ENCODE data around the gene ASB3.

ASB3 gene

GRCh38 chr2:53785366-53785765 is 1.4 kb downstream of the ASB3 start:
- no peaks in the 10 kb centered on the region for H3K27me3 ChIP-seq (ENCODE audit: control insufficient read depth in 1 of 2, insufficient read depth in 2 of 2, low read length in 2 of 2)
- H3K27ac ChIP-seq (ENCODE audit: low read length): no peak overlapping the region
- H3K4me1 ChIP-seq (ENCODE audit: control insufficient read depth, insufficient read depth, low read length): peaks cover 25% of the 10 kb centered on the region
- peaks cover 0 to 1% of the 10 kb centered on the region in 2 donors for H3K36me3 ChIP-seq (ENCODE audit: control insufficient read depth in 2 of 2, insufficient read depth in 2 of 2, low read length in 2 of 2)
- H3K4me3 ChIP-seq (ENCODE audit: low read length in 2 of 2): peak overlapping the region; percentile 99
- peak overlapping the region in 1 of 2 donors; percentile 6 for H3K9ac ChIP-seq (ENCODE audit: low read length in 2 of 2)
- H3K9me3 ChIP-seq (ENCODE audit: control insufficient read depth in 2 of 2, low read length in 2 of 2): no peaks in the 10 kb centered on the region

DNA sequence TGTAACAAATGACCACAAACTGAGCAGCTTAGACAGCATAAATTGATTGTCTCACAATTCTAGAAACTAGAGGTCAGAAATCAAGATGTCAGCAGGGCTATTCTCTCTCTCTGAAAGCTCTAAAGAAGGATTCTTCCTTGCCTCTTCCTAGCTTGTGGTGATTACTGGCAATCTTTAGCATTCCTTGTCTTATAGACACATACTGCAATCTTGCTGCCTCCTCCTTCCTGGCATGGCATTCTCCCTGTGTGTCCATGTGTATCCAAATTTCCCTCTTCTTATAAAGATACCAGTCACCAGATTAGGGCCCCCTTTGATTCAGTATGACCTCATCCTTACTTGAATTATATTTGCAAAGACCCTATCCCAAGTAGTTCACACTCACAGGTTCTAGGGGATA is 2.3 kb downstream of the ASB3 start:
- Histone ChIP-seq H3K9ac (ENCODE audit: low read length in 2 of 2) (no peak overlapping the region), H3K27me3 (ENCODE audit: control insufficient read depth in 1 of 2, insufficient read depth in 2 of 2, low read length in 2 of 2) (no peaks in the 10 kb centered on the region), H3K27ac (ENCODE audit: low read length) (no peak overlapping the region), H3K4me3 (ENCODE audit: low read length in 2 of 2) (no peak overlapping the region), H3K9me3 (ENCODE audit: control insufficient read depth in 2 of 2, low read length in 2 of 2) (no peaks in the 10 kb centered on the region), H3K36me3 (ENCODE audit: control insufficient read depth in 2 of 2, insufficient read depth in 2 of 2, low read length in 2 of 2) (peaks cover 0 to 4% of the 10 kb centered on the region in 2 donors), H3K4me1 (ENCODE audit: control insufficient read depth, insufficient read depth, low read length) (peaks cover 25% of the 10 kb centered on the region)

DNA sequence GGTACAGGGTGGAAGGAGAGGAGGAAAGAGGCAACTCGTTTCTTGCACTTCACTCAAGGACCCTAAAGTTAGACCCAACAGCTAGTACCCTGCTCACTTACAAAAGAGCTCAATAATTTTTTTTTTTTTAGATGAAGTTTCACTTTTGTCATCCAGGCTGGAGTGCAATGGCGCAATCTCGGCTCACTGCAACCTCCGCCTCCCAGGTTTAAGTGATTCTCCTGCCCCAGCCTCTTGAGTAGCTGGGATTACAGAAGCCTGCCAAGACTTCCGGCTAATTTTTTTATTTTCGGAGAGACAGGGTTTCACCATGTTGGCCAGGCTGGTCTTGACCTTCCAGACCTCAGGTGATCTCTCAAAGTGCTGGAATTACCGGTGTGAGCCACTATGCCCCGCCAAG is 4.1 kb downstream of the ASB3 start:
- Histone ChIP-seq H3K4me3 (ENCODE audit: low read length in 2 of 2) (no peak overlapping the region), H3K4me1 (ENCODE audit: control insufficient read depth, insufficient read depth, low read length) (peaks cover 17% of the 10 kb centered on the region), H3K9ac (ENCODE audit: low read length in 2 of 2) (no peak overlapping the region), H3K27ac (ENCODE audit: low read length) (no peak overlapping the region), H3K36me3 (ENCODE audit: control insufficient read depth in 2 of 2, insufficient read depth in 2 of 2, low read length in 2 of 2) (peaks cover 0 to 4% of the 10 kb centered on the region in 2 donors), H3K27me3 (ENCODE audit: control insufficient read depth in 1 of 2, insufficient read depth in 2 of 2, low read length in 2 of 2) (no peaks in the 10 kb centered on the region), H3K9me3 (ENCODE audit: control insufficient read depth in 2 of 2, low read length in 2 of 2) (no peaks in the 10 kb centered on the region)

- H3K4me3 ChIP-seq (ENCODE audit: low read length in 2 of 2): no peak overlapping the region
- H3K9me3 ChIP-seq (ENCODE audit: control insufficient read depth in 2 of 2, low read length in 2 of 2): no peaks in the 10 kb centered on the region
- peaks cover 0 to 4% of the 10 kb centered on the region in 2 donors for H3K36me3 ChIP-seq (ENCODE audit: control insufficient read depth in 2 of 2, insufficient read depth in 2 of 2, low read length in 2 of 2)
- peaks cover 6% of the 10 kb centered on the region for H3K4me1 ChIP-seq (ENCODE audit: control insufficient read depth, insufficient read depth, low read length)
- H3K27ac ChIP-seq (ENCODE audit: low read length): no peak overlapping the region
- H3K27me3 ChIP-seq (ENCODE audit: control insufficient read depth in 1 of 2, insufficient read depth in 2 of 2, low read length in 2 of 2): no peaks in the 10 kb centered on the region
- H3K9ac ChIP-seq (ENCODE audit: low read length in 2 of 2): no peak overlapping the region
These were observed 6.7 kb downstream of the ASB3 start for GRCh38 chr2:53780056-53780455.

DNA sequence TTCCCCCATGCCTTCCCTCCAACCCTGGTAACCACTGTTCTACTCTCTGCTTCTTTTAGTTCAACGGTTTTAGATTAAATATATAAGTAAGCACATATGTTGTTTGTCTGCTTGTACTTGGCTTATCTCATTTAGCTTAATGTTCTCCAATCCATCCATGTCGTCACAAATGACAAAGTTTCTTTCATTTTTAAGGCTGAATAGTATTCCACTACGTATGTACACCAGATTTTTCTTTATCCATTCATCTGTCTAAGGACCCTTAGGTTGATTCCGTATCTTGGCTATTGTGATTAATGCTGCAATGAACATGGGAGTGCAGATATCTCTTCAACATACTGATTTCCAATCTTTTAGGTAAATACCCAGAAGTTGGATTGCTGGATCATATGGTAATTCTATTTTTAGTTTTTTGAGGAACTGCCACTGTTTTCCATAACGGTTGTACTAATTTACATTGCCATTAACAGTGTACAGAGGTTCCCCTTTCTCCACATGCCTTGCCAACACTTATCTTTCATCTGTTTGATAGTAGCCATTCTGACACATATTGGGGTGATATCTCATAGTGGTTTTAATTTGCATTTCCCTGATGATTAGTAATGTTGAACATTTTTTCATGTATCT is 8.1 kb downstream of the ASB3 start:
- Histone ChIP-seq H3K36me3 (ENCODE audit: control insufficient read depth in 2 of 2, insufficient read depth in 2 of 2, low read length in 2 of 2) (peaks cover 0 to 4% of the 10 kb centered on the region in 2 donors), H3K4me1 (ENCODE audit: control insufficient read depth, insufficient read depth, low read length) (peaks cover 3% of the 10 kb centered on the region), H3K27ac (ENCODE audit: low read length) (no peak overlapping the region), H3K4me3 (ENCODE audit: low read length in 2 of 2) (no peak overlapping the region), H3K9me3 (ENCODE audit: control insufficient read depth in 2 of 2, low read length in 2 of 2) (no peaks in the 10 kb centered on the region), H3K9ac (ENCODE audit: low read length in 2 of 2) (no peak overlapping the region), H3K27me3 (ENCODE audit: control insufficient read depth in 1 of 2, insufficient read depth in 2 of 2, low read length in 2 of 2) (no peaks in the 10 kb centered on the region)

GRCh38 chr2:53777134-53777533 is 9.6 kb downstream of the ASB3 start:
- H3K9ac ChIP-seq (ENCODE audit: low read length in 2 of 2): no peak overlapping the region
- H3K9me3 ChIP-seq (ENCODE audit: control insufficient read depth in 2 of 2, low read length in 2 of 2): no peaks in the 10 kb centered on the region
- H3K27ac ChIP-seq (ENCODE audit: low read length): no peak overlapping the region
- peaks cover 0 to 4% of the 10 kb centered on the region in 2 donors for H3K36me3 ChIP-seq (ENCODE audit: control insufficient read depth in 2 of 2, insufficient read depth in 2 of 2, low read length in 2 of 2)
- no peak overlapping the region for H3K4me3 ChIP-seq (ENCODE audit: low read length in 2 of 2)
- no peaks in the 10 kb centered on the region for H3K27me3 ChIP-seq (ENCODE audit: control insufficient read depth in 1 of 2, insufficient read depth in 2 of 2, low read length in 2 of 2)
- H3K4me1 ChIP-seq (ENCODE audit: control insufficient read depth, insufficient read depth, low read length): peaks cover 3% of the 10 kb centered on the region

GRCh38 chr2:53770264-53770663 is 16.5 kb downstream of the ASB3 start:
- Histone ChIP-seq H3K9me3 (ENCODE audit: control insufficient read depth in 2 of 2, low read length in 2 of 2) (no peaks in the 10 kb centered on the region), H3K27me3 (ENCODE audit: control insufficient read depth in 1 of 2, insufficient read depth in 2 of 2, low read length in 2 of 2) (no peaks in the 10 kb centered on the region), H3K4me3 (ENCODE audit: low read length in 2 of 2) (no peak overlapping the region), H3K9ac (ENCODE audit: low read length in 2 of 2) (no peak overlapping the region), H3K27ac (ENCODE audit: low read length) (no peak overlapping the region), H3K36me3 (ENCODE audit: control insufficient read depth in 2 of 2, insufficient read depth in 2 of 2, low read length in 2 of 2) (no peaks in the 10 kb centered on the region), H3K4me1 (ENCODE audit: control insufficient read depth, insufficient read depth, low read length) (peaks cover 5% of the 10 kb centered on the region)

GRCh38 chr2:53769318-53769945 is 17.3 kb downstream of the ASB3 start:
- no peaks in the 10 kb centered on the region for H3K27me3 ChIP-seq (ENCODE audit: control insufficient read depth in 1 of 2, insufficient read depth in 2 of 2, low read length in 2 of 2)
- peaks cover 5% of the 10 kb centered on the region for H3K4me1 ChIP-seq (ENCODE audit: control insufficient read depth, insufficient read depth, low read length)
- H3K9me3 ChIP-seq (ENCODE audit: control insufficient read depth in 2 of 2, low read length in 2 of 2): no peaks in the 10 kb centered on the region
- H3K4me3 ChIP-seq (ENCODE audit: low read length in 2 of 2): no peak overlapping the region
- peaks cover 0 to 2% of the 10 kb centered on the region in 2 donors for H3K36me3 ChIP-seq (ENCODE audit: control insufficient read depth in 2 of 2, insufficient read depth in 2 of 2, low read length in 2 of 2)
- H3K9ac ChIP-seq (ENCODE audit: low read length in 2 of 2): no peak overlapping the region
- no peak overlapping the region for H3K27ac ChIP-seq (ENCODE audit: low read length)

GRCh38 chr2:53768242-53768542 is 18.6 kb downstream of the ASB3 start:
- peak overlapping the region; percentile 72 for H3K27ac ChIP-seq (ENCODE audit: low read length)
- H3K36me3 ChIP-seq (ENCODE audit: control insufficient read depth in 2 of 2, insufficient read depth in 2 of 2, low read length in 2 of 2): peaks cover 0 to 3% of the 10 kb centered on the region in 2 donors
- H3K4me3 ChIP-seq (ENCODE audit: low read length in 2 of 2): peak overlapping the region; percentile 91 to 98
- H3K4me1 ChIP-seq (ENCODE audit: control insufficient read depth, insufficient read depth, low read length): peaks cover 5% of the 10 kb centered on the region
- no peaks in the 10 kb centered on the region for H3K9me3 ChIP-seq (ENCODE audit: control insufficient read depth in 2 of 2, low read length in 2 of 2)
- H3K9ac ChIP-seq (ENCODE audit: low read length in 2 of 2): peak overlapping the region; percentile 89 to 93
- H3K27me3 ChIP-seq (ENCODE audit: control insufficient read depth in 1 of 2, insufficient read depth in 2 of 2, low read length in 2 of 2): no peaks in the 10 kb centered on the region

GRCh38 chr2:53767405-53768241 is 19.1 kb downstream of the ASB3 start, which contains the start of gene CHAC2:
CHAC2 (plus strand) TSS chr2:53767804; CDS start chr2:53767887, 83 bp downstream.
- H3K9ac ChIP-seq (ENCODE audit: low read length in 2 of 2): peak within 1 kb of the TSS; percentile 89 to 93
- H3K36me3 ChIP-seq (ENCODE audit: control insufficient read depth in 2 of 2, insufficient read depth in 2 of 2, low read length in 2 of 2): peaks cover 0 to 3% of the 10 kb centered on the region in 2 donors
- no peaks in the 10 kb centered on the region for H3K9me3 ChIP-seq (ENCODE audit: control insufficient read depth in 2 of 2, low read length in 2 of 2)
- peak within 1 kb of the TSS; percentile 72 for H3K27ac ChIP-seq (ENCODE audit: low read length)
- peak within 1 kb of the TSS; percentile 91 to 98 for H3K4me3 ChIP-seq (ENCODE audit: low read length in 2 of 2)
- peaks cover 5% of the 10 kb centered on the region for H3K4me1 ChIP-seq (ENCODE audit: control insufficient read depth, insufficient read depth, low read length)
- no peaks in the 10 kb centered on the region for H3K27me3 ChIP-seq (ENCODE audit: control insufficient read depth in 1 of 2, insufficient read depth in 2 of 2, low read length in 2 of 2)
